Measurements from ENCODE around the gene TMEM147. TPM values are rescaled to one million over a fixed set of nuclear protein-coding genes. Genes with fewer than 3 reads are reported as not detected.
A peak's percentile ranks its signal among the peaks of the same experiment; 100 is the strongest.

TMEM147 gene
- total RNA-seq, 2 donors from 2014 or later = 93.3 to 106 TPM

DNA sequence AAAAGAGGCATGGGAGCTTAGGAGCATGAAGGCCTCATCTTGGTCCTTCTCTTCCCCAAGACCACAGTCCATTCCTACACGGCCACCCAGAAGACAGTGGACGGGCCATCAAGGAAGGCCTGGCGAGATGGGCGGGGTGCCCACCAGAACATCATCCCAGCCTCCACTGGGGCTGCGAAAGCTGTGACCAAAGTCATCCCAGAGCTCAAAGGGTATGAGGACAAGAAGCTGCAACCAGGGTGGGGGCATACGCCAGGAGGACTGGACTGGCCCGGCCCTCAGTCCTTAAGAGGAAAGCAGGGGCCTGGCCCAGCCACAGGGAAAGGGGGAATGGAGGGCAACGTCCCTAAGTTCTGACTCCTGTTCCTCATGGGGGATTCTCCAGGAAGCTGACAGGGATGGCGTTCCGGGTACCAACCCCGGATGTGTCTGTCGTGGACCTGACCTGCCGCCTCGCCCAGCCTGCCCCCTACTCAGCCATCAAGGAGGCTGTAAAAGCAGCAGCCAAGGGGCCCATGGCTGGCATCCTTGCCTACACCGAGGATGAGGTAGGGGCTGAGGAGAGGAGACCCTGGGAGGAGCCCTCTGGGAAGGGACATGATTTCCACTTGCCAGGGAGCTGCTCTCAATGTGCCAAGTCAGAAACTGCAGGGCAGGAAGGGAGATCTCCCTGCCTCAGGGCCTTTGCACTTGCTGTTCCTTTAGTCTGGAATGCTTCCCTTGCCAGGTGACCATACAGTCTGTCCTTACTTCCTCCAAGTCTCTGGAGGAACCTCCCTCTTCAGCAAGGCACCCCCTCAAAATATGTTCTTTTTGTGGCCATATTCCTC is 1.9 kb upstream of the TMEM147 start:
- TF ChIP-seq, protein P1, sequence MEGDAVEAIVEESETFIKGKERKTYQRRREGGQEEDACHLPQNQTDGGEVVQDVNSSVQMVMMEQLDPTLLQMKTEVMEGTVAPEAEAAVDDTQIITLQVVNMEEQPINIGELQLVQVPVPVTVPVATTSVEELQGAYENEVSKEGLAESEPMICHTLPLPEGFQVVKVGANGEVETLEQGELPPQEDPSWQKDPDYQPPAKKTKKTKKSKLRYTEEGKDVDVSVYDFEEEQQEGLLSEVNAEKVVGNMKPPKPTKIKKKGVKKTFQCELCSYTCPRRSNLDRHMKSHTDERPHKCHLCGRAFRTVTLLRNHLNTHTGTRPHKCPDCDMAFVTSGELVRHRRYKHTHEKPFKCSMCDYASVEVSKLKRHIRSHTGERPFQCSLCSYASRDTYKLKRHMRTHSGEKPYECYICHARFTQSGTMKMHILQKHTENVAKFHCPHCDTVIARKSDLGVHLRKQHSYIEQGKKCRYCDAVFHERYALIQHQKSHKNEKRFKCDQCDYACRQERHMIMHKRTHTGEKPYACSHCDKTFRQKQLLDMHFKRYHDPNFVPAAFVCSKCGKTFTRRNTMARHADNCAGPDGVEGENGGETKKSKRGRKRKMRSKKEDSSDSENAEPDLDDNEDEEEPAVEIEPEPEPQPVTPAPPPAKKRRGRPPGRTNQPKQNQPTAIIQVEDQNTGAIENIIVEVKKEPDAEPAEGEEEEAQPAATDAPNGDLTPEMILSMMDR (IDR thresholded peaks at IDR 0.05) = no peak
- no peaks in the 10 kb centered on the region for H3K27me3 ChIP-seq
- no peak for DNase-seq (ENCODE audit: low spot score)
- no peak overlapping the region for H3K4me3 ChIP-seq
- H3K36me3 ChIP-seq = no peaks in the 10 kb centered on the region
- no peak overlapping the region for H3K27ac ChIP-seq
- no peaks in the 10 kb centered on the region for H3K9me3 ChIP-seq
- H3K4me1 ChIP-seq = peaks cover 0 to 22% of the 10 kb centered on the region in 2 donors

DNA sequence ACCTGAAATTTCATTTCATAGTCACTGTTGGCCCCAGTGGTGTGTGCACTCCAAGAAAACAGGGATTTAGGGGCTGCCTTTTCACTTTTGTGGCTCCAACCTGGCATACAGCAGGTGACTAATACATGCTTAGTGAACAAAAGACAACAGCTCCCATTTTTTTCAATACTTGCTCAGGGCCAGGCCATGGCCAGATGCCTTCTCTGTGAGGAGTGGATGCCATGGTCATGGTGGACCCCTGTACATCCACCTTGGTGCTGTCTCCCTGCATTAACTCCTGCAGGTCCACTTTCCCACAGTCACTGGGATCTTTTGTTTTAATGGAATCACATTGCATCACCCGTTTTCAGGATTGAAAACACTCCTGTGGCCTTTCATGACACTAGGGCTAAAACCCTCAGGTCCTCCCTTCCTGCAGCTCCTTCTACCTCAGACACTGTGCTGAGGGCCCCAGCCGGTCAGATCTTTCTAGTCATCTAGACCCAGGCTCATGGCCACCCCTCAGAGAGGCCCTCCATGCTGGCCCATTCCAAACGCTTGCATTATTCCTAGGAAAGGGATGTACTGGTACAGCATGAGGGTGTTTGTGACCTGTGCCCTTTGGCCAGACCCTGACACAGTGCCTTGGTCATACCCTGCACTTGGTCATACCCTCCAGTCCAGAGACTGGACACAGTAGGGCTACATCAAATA is 1.2 kb upstream of the TMEM147 start:
- no peaks in the 10 kb centered on the region for H3K36me3 ChIP-seq
- H3K27me3 ChIP-seq = no peaks in the 10 kb centered on the region
- peaks cover 0 to 22% of the 10 kb centered on the region in 2 donors for H3K4me1 ChIP-seq
- H3K9me3 ChIP-seq = no peaks in the 10 kb centered on the region
- no peak for DNase-seq (ENCODE audit: low spot score)
- TF ChIP-seq, protein P1 (IDR thresholded peaks at IDR 0.05) = no peak
- H3K4me3 ChIP-seq = peak overlapping the region; percentile 86 to 88
- H3K27ac ChIP-seq = peak overlapping the region in 1 of 2 donors; percentile 89

DNA sequence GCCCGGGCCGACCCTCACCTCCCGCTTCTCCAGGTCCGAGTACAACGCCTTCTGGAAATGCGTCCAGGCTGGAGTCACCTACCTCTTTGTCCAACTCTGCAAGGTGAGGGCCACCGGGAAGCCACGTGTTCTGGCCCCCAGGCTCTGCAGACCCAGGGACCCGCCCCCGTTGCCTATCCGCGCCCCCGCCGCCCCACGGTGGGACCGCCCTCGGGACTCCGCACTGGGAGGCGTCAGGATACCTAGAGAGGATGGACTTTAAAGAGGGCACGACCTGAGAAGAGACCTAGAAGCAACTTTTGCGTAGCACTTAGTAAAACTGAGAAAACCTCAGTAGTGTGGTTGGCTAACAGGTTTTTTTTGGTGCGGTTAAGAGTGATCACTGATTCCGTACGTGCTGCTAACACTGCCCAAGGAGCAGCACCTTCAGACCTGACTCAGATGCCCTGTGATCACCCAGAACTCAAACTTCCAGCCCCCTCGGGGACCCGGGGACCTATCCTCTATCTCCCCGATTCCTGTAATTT is 492 bp downstream of the TMEM147 start:
- peak overlapping the region; percentile 86 to 88 for H3K4me3 ChIP-seq
- H3K27ac ChIP-seq = peak overlapping the region; percentile 86 to 89
- peaks cover 0 to 22% of the 10 kb centered on the region in 2 donors for H3K4me1 ChIP-seq
- no peak for DNase-seq (ENCODE audit: low spot score)
- H3K36me3 ChIP-seq = no peaks in the 10 kb centered on the region
- H3K9me3 ChIP-seq = no peaks in the 10 kb centered on the region
- H3K27me3 ChIP-seq = no peaks in the 10 kb centered on the region
- TF ChIP-seq, protein P1 (IDR thresholded peaks at IDR 0.05) = no peak

DNA sequence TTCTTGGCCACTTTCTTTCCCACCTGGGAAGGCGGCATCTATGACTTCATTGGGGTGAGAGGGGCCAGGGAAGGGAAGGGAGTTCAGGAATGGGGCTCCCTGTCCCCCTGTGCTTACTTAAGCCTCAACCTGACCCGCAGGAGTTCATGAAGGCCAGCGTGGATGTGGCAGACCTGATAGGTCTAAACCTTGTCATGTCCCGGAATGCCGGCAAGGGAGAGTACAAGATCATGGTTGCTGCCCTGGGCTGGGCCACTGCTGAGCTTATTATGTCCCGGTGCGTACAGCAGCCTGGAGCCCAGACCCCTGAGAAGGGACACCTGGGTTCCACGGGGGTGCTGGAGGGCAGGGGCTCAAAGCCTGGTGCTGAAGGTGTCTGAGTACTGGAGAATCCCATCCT is 1.1 kb downstream of the TMEM147 start:
- TF ChIP-seq, protein P1 (IDR thresholded peaks at IDR 0.05) = no peak
- no peak overlapping the region for H3K27ac ChIP-seq

DNA sequence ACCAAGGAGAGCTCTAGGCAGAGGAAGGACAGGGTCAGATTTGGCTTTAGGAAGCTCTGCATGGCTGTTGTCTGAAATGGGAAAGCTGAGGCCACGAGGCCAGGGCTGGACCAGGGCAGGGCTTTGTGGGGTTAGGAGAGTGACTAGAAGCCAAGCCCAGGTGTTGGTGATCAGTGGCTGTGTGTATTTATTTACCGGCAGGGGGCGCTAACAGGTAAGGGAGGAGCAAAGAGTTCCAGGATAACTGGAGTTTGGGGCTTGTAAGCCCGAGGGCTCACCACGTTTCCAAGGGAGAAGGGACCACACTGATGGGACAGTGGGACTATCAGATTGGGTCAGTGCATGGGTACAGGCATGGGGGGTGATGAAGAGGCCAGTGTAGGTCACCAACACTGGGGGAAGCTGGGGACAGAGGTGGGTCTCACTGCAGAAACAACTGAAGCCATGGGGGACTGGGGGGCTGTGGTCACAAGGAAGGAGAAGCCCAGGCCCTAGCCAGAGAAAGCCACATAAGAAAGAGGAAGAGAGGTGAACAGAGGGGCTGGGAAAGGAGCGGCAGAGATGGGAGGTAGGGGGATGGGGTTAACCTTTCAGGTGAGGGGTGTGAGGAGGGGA is 3.9 kb downstream of the TMEM147 start:
- Histone ChIP-seq H3K4me3 (no peak overlapping the region), H3K4me1 (peaks cover 0 to 21% of the 10 kb centered on the region in 2 donors), H3K36me3 (no peaks in the 10 kb centered on the region), H3K27ac (no peak overlapping the region), H3K9me3 (no peaks in the 10 kb centered on the region), H3K27me3 (no peaks in the 10 kb centered on the region)
- TF ChIP-seq, protein P1 (IDR thresholded peaks at IDR 0.05) = peak; percentile 63 to 86
- no peak for DNase-seq (ENCODE audit: low spot score)

More for the DNA sequence above, 1.1 kb downstream of the TMEM147 start:
- no peaks in the 10 kb centered on the region for H3K27me3 ChIP-seq
- H3K36me3 ChIP-seq = no peaks in the 10 kb centered on the region
- peak overlapping the region in 1 of 2 donors; percentile 88 for H3K4me3 ChIP-seq
- H3K9me3 ChIP-seq = no peaks in the 10 kb centered on the region
- DNase-seq (ENCODE audit: low spot score) = no peak
- H3K4me1 ChIP-seq = peaks cover 0 to 22% of the 10 kb centered on the region in 2 donors

All from right atrium auricular region (tissue), 2 donors.